ENCODE measurements around the gene DAPK1. TPM values are rescaled to one million over a fixed set of nuclear protein-coding genes. Genes with fewer than 3 reads are reported as not detected.

The DAPK1 gene
- total and polyA plus RNA-seq, 11 donors = 1.0 to 52.5 (median 2.3) TPM

DNA sequence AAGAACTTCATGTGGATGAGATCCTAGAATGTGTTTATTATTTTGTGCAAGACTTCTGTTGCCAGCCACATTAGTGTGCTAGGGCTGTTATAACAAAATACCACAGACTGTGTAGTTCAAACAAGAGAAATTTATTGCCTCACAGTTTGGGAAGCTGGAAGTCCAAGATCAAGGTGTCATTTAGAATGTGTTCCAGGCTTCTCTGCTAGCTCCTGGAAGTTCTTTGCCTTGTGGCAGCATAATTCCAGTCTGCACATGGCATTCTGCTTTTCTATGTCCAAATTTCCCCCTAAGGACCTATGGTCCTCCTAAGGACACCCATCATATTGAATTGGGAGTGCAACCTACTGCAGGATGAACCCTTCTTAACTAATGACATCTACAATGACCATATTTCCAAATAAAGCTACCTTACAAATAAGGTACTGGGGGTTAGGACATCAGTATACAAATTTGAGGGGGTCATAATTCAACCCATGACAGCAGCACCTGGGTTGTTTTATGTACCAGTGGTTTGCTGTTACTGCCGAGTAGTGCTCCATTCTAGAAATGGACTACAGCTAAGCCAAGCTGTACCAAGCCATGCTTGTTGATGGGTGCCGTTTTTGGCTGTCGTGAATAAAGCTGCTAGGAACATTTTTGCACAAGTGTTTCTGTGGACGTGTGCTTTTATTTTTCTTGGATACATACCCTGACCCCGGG is 52.7 kb downstream of the DAPK1 start:
- Histone ChIP-seq H3K9me3 (no peaks in the 10 kb centered on the region), H3K4me1 (peaks cover 0 to 28% (median 0%) of the 10 kb centered on the region in 12 donors), H3K4me3 (no peak overlapping the region), H3K27ac (peak overlapping the region in 1 of 12 donors; percentile 78), H3K27me3 (no peaks in the 10 kb centered on the region), H3K36me3 (no peaks in the 10 kb centered on the region)
- 84 to 91% (median 88%) methylated on average over 5 of the region's 5 CpGs for WGBS, 4 donors
- intact Hi-C loops (cut with DNase I) = no loop called here
- DNase-seq (no peak), ATAC-seq (no peak)
- TF ChIP-seq, protein P1, sequence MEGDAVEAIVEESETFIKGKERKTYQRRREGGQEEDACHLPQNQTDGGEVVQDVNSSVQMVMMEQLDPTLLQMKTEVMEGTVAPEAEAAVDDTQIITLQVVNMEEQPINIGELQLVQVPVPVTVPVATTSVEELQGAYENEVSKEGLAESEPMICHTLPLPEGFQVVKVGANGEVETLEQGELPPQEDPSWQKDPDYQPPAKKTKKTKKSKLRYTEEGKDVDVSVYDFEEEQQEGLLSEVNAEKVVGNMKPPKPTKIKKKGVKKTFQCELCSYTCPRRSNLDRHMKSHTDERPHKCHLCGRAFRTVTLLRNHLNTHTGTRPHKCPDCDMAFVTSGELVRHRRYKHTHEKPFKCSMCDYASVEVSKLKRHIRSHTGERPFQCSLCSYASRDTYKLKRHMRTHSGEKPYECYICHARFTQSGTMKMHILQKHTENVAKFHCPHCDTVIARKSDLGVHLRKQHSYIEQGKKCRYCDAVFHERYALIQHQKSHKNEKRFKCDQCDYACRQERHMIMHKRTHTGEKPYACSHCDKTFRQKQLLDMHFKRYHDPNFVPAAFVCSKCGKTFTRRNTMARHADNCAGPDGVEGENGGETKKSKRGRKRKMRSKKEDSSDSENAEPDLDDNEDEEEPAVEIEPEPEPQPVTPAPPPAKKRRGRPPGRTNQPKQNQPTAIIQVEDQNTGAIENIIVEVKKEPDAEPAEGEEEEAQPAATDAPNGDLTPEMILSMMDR (IDR thresholded peaks at IDR 0.05) = no peak
- TF ChIP-seq POLR2A (IDR thresholded peaks at IDR 0.05) = no peak

DNA sequence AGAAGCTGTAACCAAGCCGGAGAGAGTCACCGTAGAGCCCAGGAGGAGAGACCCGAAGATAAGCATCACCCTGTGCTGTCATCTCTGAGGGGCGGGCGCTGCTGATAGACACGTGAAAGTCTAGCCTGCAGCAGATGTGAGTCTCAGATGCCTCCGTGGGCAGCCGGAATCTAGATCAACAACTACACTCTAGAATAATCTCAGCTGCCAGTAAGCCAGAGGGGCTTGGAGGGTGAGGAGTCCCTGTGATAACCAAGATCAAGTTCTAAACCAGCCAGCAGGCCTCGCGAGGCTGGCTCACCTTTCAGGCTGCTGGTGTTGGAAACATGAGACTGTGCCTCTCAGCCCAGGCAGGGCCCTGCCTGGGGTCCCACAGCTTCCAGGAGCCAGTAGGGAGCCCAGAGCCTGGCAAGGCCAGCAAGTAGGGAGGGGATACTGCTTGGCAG is 54.1 kb downstream of the DAPK1 start:
- ATAC-seq (no peak), DNase-seq (no peak)
- intact Hi-C loops (cut with DNase I) = no loop called here
- Histone ChIP-seq H3K27me3 (no peaks in the 10 kb centered on the region), H3K4me1 (peaks cover 0 to 41% (median 0%) of the 10 kb centered on the region in 12 donors), H3K9me3 (no peaks in the 10 kb centered on the region), H3K4me3 (no peak overlapping the region), H3K27ac (peak overlapping the region in 1 of 12 donors; percentile 78), H3K36me3 (no peaks in the 10 kb centered on the region)
- 74 to 87% (median 82%) methylated on average over 8 to 10 of the region's 10 CpGs for WGBS, 4 donors
- TF ChIP-seq POLR2A (IDR thresholded peaks at IDR 0.05) = no peak
- TF ChIP-seq, protein P1 (IDR thresholded peaks at IDR 0.05) = no peak

DNA sequence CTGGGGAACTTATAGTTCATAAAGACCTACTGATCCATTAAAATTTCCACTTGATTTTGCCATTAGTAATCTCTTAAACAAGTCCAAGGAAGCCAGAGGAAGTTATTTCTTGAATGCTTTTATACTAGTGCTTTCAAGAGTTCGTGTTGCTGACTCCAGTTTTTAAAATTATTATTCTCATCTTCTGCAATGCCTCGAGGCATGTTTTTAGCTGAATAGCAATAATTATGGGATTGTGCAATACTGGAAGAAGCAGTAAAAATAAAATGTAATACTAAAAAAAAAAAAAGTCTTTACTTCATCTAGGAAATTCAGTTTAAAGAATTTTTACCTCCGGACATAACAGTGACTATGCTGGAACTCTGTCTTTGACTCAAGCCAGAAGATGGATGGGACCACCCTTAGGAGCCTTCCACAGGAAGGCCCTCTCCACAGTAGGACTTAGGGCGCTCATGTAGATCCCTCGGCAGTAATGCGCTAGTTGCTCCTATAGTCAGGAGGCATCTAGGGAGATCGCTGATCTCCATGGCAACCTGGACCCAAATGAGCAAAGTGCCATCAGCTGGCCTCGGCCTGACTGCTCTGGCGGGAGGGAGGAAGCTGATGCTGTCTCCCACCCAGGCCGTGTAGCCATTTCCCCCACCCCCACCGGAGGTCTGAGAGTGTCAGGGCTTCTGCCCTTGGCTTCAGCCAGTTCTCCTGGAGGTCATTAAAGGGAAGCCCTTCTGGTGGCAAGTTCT is 56.7 kb downstream of the DAPK1 start:
- ATAC-seq = peak in 2 of 4 donors; percentile 19 to 33
- Histone ChIP-seq H3K27ac (peak overlapping the region in 7 of 12 donors; percentile 31 to 86 (median 46)), H3K36me3 (no peaks in the 10 kb centered on the region), H3K9me3 (no peaks in the 10 kb centered on the region), H3K4me3 (no peak overlapping the region), H3K27me3 (no peaks in the 10 kb centered on the region), H3K4me1 (peaks cover 0 to 61% (median 0%) of the 10 kb centered on the region in 12 donors)
- peak in 1 of 5 donors; percentile 65 for DNase-seq
- intact Hi-C loops (cut with DNase I) = no loop called here
- TF ChIP-seq, protein P1 (IDR thresholded peaks at IDR 0.05) = no peak
- no peak for TF ChIP-seq POLR2A (IDR thresholded peaks at IDR 0.05)
- 75 to 84% (median 80%) methylated on average over 11 of the region's 11 CpGs for WGBS, 4 donors

DNA sequence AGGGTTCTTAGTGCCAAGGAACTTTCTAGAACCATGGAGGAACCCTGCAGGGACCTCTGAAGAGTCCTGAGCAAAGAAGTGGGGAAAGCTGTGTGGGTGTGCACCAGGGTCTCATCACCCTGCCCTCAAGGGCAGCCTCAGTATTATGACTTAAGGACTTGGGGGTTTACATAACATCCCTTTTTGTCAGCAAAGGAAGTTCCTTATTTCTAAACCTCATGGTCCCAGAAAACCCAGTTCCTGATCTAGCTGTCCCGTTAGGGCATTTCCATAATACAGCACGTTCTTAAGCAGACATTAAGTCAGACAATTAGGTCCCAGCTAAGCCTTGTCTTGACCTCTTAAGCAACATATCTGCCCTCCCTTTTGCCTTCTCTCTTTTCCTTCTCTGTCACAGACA is 57.3 kb downstream of the DAPK1 start:
- ATAC-seq (peak; percentile 14 to 55 (median 48)), DNase-seq (no peak)
- H3K4me3 ChIP-seq = no peak overlapping the region
- H3K9me3 ChIP-seq = no peaks in the 10 kb centered on the region
- whole genome bisulfite sequencing, 4 donors = 68 to 73% (median 72%) methylated on average over 2 of the region's 2 CpGs
- TF ChIP-seq, protein P1 (IDR thresholded peaks at IDR 0.05) = no peak
- no peak for TF ChIP-seq POLR2A (IDR thresholded peaks at IDR 0.05)
- H3K27ac ChIP-seq = peak overlapping the region in 4 of 12 donors; percentile 44 to 86 (median 56)
- peaks cover 0 to 66% (median 0%) of the 10 kb centered on the region in 12 donors for H3K4me1 ChIP-seq
- intact Hi-C loops (cut with DNase I) = no loop called here
- no peaks in the 10 kb centered on the region for H3K27me3 ChIP-seq
- H3K36me3 ChIP-seq = no peaks in the 10 kb centered on the region
